Bronchial epithelial cell (primary cell): Measurements from ENCODE around the gene LMCD1. TPM values are rescaled to one million over a fixed set of nuclear protein-coding genes. Genes with fewer than 3 reads are reported as not detected.

Experiments used
- DNase-seq: peaks from one replicate; pipeline ENCODE4 v3.0.0-alpha.2; 2010; ENCODE audit warnings: low read depth
- FAIRE-seq: peaks from 2 replicates; lab custom pipeline; 2011; peaks lifted over from hg19 to GRCh38; lab: Jason Lieb, UNC
- H3K27me3 ChIP-seq: 2 replicates; pipeline ENCODE4 v1.5.1; 2011; ENCODE audit warnings: low read length; ENCODE audit not compliant: control insufficient read depth, insufficient read depth
- H3K36me3 ChIP-seq: 2 replicates; pipeline ENCODE4 v1.5.1; 2011; ENCODE audit warnings: low read length; ENCODE audit not compliant: control insufficient read depth, insufficient read depth
- H3K4me3 ChIP-seq: 2 replicates; pipeline ENCODE4 v1.5.1; 2011; ENCODE audit warnings: mild to moderate bottlenecking, low read depth, low read length, control low read depth
- total RNA-seq: library from RNA; depleted of rRNA; stranded (reverse); fragments of >200 nt; gene quantifications from 2 replicates; pipeline ENCODE4 v1.2.1, GENCODE V29; 2014
- TF ChIP-seq, protein P1 (sequence below): IDR thresholded peaks from 2 replicates; pipeline ENCODE4 v1.5.1; 2011; ENCODE audit warnings: mild to moderate bottlenecking, moderate library complexity, low read length, control low read depth, inconsistent platforms; ENCODE audit not compliant: insufficient read depth, severe bottlenecking

Gene LMCD1
- total RNA-seq, 1 donor from 2014 or later, result 2.6 TPM

DNA sequence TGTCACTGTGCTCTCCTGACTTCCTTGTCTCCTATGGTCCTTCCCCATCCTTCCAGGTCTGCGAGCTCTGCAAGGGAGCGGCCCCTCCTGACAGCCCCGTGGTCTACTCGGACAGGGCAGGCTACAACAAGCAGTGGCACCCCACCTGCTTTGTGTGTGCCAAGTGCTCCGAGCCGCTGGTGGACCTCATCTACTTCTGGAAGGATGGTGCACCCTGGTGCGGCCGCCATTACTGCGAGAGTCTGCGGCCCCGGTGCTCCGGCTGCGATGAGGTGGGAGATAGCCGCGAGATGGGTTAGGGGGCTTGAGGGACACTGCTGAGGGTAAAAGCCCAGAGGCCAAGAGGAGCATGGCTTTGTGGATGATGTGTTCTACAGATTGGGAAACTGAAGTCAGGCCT lies 63.8 kb downstream of the LMCD1 start:
- Histone ChIP-seq H3K4me3 (no peak overlapping the region), H3K27me3 (no peaks in the 10 kb centered on the region), H3K36me3 (no peaks in the 10 kb centered on the region)
- FAIRE-seq, result no peak
- no peak for DNase-seq
- TF ChIP-seq, protein P1, sequence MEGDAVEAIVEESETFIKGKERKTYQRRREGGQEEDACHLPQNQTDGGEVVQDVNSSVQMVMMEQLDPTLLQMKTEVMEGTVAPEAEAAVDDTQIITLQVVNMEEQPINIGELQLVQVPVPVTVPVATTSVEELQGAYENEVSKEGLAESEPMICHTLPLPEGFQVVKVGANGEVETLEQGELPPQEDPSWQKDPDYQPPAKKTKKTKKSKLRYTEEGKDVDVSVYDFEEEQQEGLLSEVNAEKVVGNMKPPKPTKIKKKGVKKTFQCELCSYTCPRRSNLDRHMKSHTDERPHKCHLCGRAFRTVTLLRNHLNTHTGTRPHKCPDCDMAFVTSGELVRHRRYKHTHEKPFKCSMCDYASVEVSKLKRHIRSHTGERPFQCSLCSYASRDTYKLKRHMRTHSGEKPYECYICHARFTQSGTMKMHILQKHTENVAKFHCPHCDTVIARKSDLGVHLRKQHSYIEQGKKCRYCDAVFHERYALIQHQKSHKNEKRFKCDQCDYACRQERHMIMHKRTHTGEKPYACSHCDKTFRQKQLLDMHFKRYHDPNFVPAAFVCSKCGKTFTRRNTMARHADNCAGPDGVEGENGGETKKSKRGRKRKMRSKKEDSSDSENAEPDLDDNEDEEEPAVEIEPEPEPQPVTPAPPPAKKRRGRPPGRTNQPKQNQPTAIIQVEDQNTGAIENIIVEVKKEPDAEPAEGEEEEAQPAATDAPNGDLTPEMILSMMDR, result no peak

DNA sequence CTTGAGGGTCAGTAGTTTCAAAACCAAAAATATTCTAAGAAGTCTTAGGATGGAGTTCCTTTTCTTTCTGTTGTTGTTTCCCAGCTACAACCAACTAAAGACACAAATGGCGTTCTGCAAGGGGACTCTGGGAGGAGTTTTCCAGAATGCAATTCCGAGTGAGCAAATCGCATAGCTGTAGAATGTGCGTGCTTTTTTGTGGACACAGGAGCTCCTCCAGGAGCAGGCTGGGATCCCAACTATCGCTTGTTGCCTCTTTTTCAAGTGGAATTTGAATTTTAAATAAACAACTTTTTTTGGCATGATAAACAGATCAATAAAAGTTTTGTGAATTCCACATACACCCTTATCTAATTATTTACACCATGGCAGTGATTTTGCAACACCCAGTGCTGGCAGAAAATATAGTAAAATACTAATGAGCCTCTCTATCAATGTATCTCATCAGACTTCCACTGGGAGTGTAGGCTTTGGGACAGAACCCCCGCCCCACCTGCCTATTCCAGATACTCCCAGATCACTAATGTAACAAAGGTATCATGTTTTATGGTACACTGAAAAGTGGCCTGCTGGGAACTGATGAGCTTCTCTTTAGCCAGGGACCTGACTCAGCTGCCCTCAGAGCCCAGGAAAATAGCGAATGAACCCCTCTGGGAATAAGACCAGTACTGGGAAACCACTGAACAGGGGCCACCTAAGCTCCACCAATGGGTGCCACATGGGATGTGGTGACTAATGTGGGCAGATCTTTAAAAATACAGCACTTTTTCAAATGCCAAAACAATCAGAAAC lies 66.4 kb downstream of the LMCD1 start:
- no peak overlapping the region for H3K4me3 ChIP-seq
- DNase-seq, result no peak
- no peaks in the 10 kb centered on the region for H3K27me3 ChIP-seq
- no peak for FAIRE-seq
- H3K36me3 ChIP-seq, result no peaks in the 10 kb centered on the region
- TF ChIP-seq, protein P1, result no peak

DNA sequence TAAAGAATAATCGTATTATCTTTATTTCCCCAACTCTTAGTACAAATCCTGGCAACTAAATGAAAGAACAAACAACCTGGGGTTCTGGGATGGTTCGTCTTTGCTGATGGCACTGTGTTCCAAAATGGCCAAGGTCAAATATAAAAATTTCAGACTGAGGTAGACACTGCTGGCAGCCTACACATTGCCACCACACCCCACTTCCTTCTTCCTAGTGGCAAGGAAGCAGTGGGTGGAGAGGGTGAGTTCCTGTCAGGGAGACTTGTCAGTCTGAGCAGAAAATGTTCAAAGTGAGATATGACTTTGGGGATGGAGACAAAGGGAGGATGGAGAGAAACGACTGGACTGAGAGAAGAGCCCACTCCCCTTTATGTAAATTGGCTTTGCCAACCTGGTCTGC lies 69.6 kb downstream of the LMCD1 start:
- Histone ChIP-seq H3K27me3 (no peaks in the 10 kb centered on the region), H3K36me3 (no peaks in the 10 kb centered on the region), H3K4me3 (no peak overlapping the region)
- FAIRE-seq (no peak), DNase-seq (no peak)
- TF ChIP-seq, protein P1, result no peak

DNA sequence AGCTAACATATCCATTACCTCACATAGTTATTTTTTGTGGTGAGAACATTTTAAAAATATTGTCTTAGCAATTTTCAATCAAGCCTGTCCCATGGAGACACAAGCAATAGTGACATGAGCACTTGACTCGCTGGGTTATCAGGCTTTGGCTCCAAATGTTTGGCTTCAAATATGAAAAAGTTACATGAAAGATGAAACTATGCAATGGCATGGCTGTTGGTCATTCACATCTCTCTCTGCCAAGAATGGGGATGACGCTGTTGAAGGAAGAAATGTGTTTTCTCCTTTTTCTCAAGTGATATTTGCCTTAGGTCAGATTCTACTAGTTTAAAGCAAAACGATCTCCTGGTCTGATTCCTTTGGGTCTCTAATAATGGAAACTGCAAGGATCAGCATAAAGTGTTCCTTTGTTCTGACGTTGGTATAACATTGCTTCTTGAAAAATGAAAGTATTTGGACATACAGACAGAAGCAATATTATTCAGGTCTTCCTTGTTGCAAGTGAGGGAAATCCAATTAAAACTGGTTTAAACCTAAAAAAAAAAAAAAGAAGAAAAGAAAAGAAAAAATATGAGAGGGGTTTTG lies 71.8 kb downstream of the LMCD1 start:
- no peak overlapping the region for H3K4me3 ChIP-seq
- TF ChIP-seq, protein P1, result no peak
- H3K27me3 ChIP-seq, result no peaks in the 10 kb centered on the region
- DNase-seq (no peak), FAIRE-seq (no peak)
- H3K36me3 ChIP-seq, result no peaks in the 10 kb centered on the region

DNA sequence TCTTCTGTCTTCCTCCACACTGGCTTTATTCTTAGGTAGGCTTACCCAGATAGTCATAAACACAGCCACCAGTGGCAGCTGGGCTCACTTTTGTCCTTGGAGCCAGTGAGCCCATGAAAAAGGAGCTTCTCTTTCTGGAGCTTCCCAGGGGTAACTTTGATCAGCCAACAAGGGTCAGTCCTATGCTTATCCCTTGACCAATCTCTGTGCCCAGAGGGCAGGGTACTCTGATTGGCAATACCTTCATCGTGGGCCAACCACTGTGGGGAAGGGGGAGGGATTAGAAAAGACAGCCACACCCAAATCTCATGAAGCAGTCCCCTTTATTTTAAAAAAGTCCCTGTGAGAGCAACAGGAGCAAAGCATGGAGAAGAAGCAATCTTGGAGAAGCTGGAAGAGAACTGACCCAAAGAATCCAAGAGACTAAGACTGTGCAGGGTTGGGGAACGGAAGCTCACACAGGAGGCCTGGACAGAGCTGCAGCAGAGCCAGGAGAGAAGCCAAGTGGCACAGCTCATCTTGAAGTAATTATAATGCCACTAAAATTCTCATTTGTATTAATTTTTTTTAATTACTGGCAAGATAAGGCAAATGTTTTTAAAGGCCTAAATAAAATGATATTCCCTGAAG lies 72.5 kb downstream of the LMCD1 start:
- no peak for FAIRE-seq
- no peaks in the 10 kb centered on the region for H3K36me3 ChIP-seq
- TF ChIP-seq, protein P1, result no peak
- DNase-seq, result no peak
- H3K4me3 ChIP-seq, result no peak overlapping the region
- H3K27me3 ChIP-seq, result no peaks in the 10 kb centered on the region
